ENCODE data around the gene STX11. TPM values are rescaled to one million over a fixed set of nuclear protein-coding genes. Genes with fewer than 3 reads are reported as not detected.

STX11 gene
- total RNA-seq, 1 donor from 2014 or later: 54.1 TPM

GRCh38 chr6:144143106-144143505, 7.2 kb upstream of the STX11 start:
- no peaks in the 10 kb centered on the region for H3K4me1 ChIP-seq

GRCh38 chr6:144143878-144144277, 6.4 kb upstream of the STX11 start:
- Histone ChIP-seq H3K4me3 (no peak overlapping the region), H3K4me1 (no peaks in the 10 kb centered on the region), H3K27me3 (ENCODE audit: low read depth) (no peaks in the 10 kb centered on the region), H3K27ac (no peak overlapping the region), H3K36me3 (no peaks in the 10 kb centered on the region), H3K9me3 (no peaks in the 10 kb centered on the region)
- TF ChIP-seq CTCF (IDR thresholded peaks at IDR 0.05): no peak
- DNase-seq: no peak
- ATAC-seq: no peak
- intact Hi-C loops (cut with DNase I): no loop called here

More at GRCh38 chr6:144143106-144143505, 7.2 kb upstream of the STX11 start:
- Histone ChIP-seq H3K36me3 (no peaks in the 10 kb centered on the region), H3K9me3 (no peaks in the 10 kb centered on the region), H3K4me3 (no peak overlapping the region), H3K27me3 (ENCODE audit: low read depth) (no peaks in the 10 kb centered on the region), H3K27ac (no peak overlapping the region)
- DNase-seq (no peak), ATAC-seq (no peak)
- intact Hi-C loops (cut with DNase I): no loop called here
- TF ChIP-seq CTCF (IDR thresholded peaks at IDR 0.05): no peak

- no peak for ATAC-seq
- H3K27ac ChIP-seq: no peak overlapping the region
- intact Hi-C loops (cut with DNase I): no loop called here
- TF ChIP-seq CTCF (IDR thresholded peaks at IDR 0.05): no peak
- DNase-seq: no peak
- peaks cover 8% of the 10 kb centered on the region for H3K4me1 ChIP-seq
- no peaks in the 10 kb centered on the region for H3K9me3 ChIP-seq
- no peak overlapping the region for H3K4me3 ChIP-seq
- no peaks in the 10 kb centered on the region for H3K36me3 ChIP-seq
- H3K27me3 ChIP-seq (ENCODE audit: low read depth): no peaks in the 10 kb centered on the region
These were observed 5.3 kb upstream of the STX11 start for GRCh38 chr6:144144996-144145395.

- intact Hi-C loops (cut with DNase I): no loop called here
- H3K4me1 ChIP-seq: peaks cover 8% of the 10 kb centered on the region
- H3K9me3 ChIP-seq: no peaks in the 10 kb centered on the region
These were observed 4.8 kb upstream of the STX11 start for GRCh38 chr6:144145541-144145940.

GRCh38 chr6:144148886-144149285, 1.4 kb upstream of the STX11 start:
- H3K4me1 ChIP-seq: peaks cover 25% of the 10 kb centered on the region
- no peak overlapping the region for H3K4me3 ChIP-seq
- no peaks in the 10 kb centered on the region for H3K27me3 ChIP-seq (ENCODE audit: low read depth)
- intact Hi-C loops (cut with DNase I): no loop called here
- no peak for TF ChIP-seq CTCF (IDR thresholded peaks at IDR 0.05)
- no peaks in the 10 kb centered on the region for H3K9me3 ChIP-seq
- no peaks in the 10 kb centered on the region for H3K36me3 ChIP-seq
- ATAC-seq (no peak), DNase-seq (no peak)
- H3K27ac ChIP-seq: no peak overlapping the region

More at GRCh38 chr6:144145541-144145940, 4.8 kb upstream of the STX11 start:
- no peak for TF ChIP-seq CTCF (IDR thresholded peaks at IDR 0.05)
- ATAC-seq (no peak), DNase-seq (no peak)
- no peak overlapping the region for H3K4me3 ChIP-seq
- H3K27ac ChIP-seq: no peak overlapping the region
- H3K27me3 ChIP-seq (ENCODE audit: low read depth): no peaks in the 10 kb centered on the region
- H3K36me3 ChIP-seq: no peaks in the 10 kb centered on the region

GRCh38 chr6:144149558-144149893, 791 bp upstream of the STX11 start:
- Histone ChIP-seq H3K27me3 (ENCODE audit: low read depth) (no peaks in the 10 kb centered on the region), H3K9me3 (no peaks in the 10 kb centered on the region), H3K4me3 (peak overlapping the region; percentile 84), H3K27ac (peak overlapping the region; percentile 92), H3K4me1 (peaks cover 25% of the 10 kb centered on the region), H3K36me3 (no peaks in the 10 kb centered on the region)
- DNase-seq: peak; percentile 52
- TF ChIP-seq CTCF (IDR thresholded peaks at IDR 0.05): no peak
- ATAC-seq: no peak
- intact Hi-C loops (cut with DNase I): no loop called here
